ENCODE results near the gene ABCB7. TPM values are rescaled to one million over a fixed set of nuclear protein-coding genes. Genes with fewer than 3 reads are reported as not detected.

The ABCB7 gene
- polyA plus RNA-seq, 1 donor (not counting 4 experiments of a cell fraction or from before 2014, with no cell fraction given): 21.3 TPM

DNA sequence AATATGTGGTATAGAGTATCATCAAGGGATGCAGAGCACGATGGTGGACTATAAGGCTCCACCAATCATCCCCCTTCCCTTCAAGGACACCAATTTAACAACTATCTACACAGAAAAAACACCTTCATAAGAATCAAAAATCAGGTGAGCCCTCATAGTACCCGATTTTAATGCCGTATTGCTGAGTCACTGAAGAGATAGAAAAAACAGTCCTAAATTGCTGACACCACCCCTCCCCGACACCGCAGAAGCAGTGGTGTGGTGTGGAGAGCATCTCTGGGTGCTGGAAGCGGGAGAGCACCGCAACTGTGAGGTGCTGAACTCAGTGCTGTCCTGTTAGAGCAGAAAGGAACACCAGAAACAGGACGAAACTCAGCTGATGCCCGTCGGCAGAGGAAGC, 49.3 kb downstream of the ABCB7 start:
- dilution Hi-C loops (cut with MboI; ENCODE audit: extremely low pct_ligation_motif_present, low sequenced_read_pairs): no loop called here
- H3K9ac ChIP-seq (ENCODE audit: control insufficient read depth, extremely low read depth, insufficient read depth, low read length): no peak overlapping the region
- DNase-seq (ENCODE audit: low read depth, low spot score) (no peak), FAIRE-seq (no peak)
- H3K27me3 ChIP-seq (ENCODE audit: control insufficient read depth, extremely low read depth, insufficient read depth, low read length): no peaks in the 10 kb centered on the region
- H4K20me1 ChIP-seq (ENCODE audit: control insufficient read depth, extremely low read depth, insufficient read depth, low read length): peaks cover 2% of the 10 kb centered on the region
- no peak overlapping the region for H3K27ac ChIP-seq (ENCODE audit: control insufficient read depth, insufficient read depth, low read length)
- no peak overlapping the region for H3K4me3 ChIP-seq (ENCODE audit: control insufficient read depth in 2 of 3, extremely low read depth in 1 of 3, insufficient read depth in 2 of 3, low read depth in 1 of 3, low read length in 3 of 3)
- H3K9me3 ChIP-seq (ENCODE audit: control insufficient read depth, low read depth, low read length): no peaks in the 10 kb centered on the region
- no peaks in the 10 kb centered on the region for H3K4me1 ChIP-seq (ENCODE audit: control insufficient read depth, extremely low read depth, insufficient read depth, low read length)
- H3K79me2 ChIP-seq (ENCODE audit: control insufficient read depth, insufficient read depth, low read length): no peaks in the 10 kb centered on the region
- no peak for TF ChIP-seq EZH2 (IDR thresholded peaks at IDR 0.05; ENCODE audit: low read length)
- TF ChIP-seq, protein P1, sequence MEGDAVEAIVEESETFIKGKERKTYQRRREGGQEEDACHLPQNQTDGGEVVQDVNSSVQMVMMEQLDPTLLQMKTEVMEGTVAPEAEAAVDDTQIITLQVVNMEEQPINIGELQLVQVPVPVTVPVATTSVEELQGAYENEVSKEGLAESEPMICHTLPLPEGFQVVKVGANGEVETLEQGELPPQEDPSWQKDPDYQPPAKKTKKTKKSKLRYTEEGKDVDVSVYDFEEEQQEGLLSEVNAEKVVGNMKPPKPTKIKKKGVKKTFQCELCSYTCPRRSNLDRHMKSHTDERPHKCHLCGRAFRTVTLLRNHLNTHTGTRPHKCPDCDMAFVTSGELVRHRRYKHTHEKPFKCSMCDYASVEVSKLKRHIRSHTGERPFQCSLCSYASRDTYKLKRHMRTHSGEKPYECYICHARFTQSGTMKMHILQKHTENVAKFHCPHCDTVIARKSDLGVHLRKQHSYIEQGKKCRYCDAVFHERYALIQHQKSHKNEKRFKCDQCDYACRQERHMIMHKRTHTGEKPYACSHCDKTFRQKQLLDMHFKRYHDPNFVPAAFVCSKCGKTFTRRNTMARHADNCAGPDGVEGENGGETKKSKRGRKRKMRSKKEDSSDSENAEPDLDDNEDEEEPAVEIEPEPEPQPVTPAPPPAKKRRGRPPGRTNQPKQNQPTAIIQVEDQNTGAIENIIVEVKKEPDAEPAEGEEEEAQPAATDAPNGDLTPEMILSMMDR (optimal IDR thresholded peaks at IDR 0.05 in 1 of 3, IDR thresholded peaks at IDR 0.05 in 1 of 3, conservative IDR thresholded peaks at IDR 0.05 in 1 of 3; ENCODE audit: extremely low read depth in 1 of 3, insufficient read depth in 2 of 3, low read length in 3 of 3): no peak
- H3K4me2 ChIP-seq (ENCODE audit: control insufficient read depth, extremely low read depth, insufficient read depth, low read depth, low read length): no peak overlapping the region
- no peaks in the 10 kb centered on the region for H3K9me1 ChIP-seq (ENCODE audit: control insufficient read depth, extremely low read depth, insufficient read depth, low read length)
- no peak overlapping the region for H2AFZ ChIP-seq (ENCODE audit: control insufficient read depth, low read length)
- H3K36me3 ChIP-seq (ENCODE audit: control insufficient read depth in 2 of 2, extremely low read depth in 1 of 2, insufficient read depth in 2 of 2, low read length in 2 of 2): no peaks in the 10 kb centered on the region

GRCh38 chrX:75096331-75096730, 59.8 kb downstream of the ABCB7 start:
- H3K9me1 ChIP-seq (ENCODE audit: control insufficient read depth, extremely low read depth, insufficient read depth, low read length): no peaks in the 10 kb centered on the region

More at GRCh38 chrX:75096331-75096730, 59.8 kb downstream of the ABCB7 start:
- H4K20me1 ChIP-seq (ENCODE audit: control insufficient read depth, extremely low read depth, insufficient read depth, low read length): no peaks in the 10 kb centered on the region
- no peak overlapping the region for H3K9ac ChIP-seq (ENCODE audit: control insufficient read depth, extremely low read depth, insufficient read depth, low read length)
- H3K27me3 ChIP-seq (ENCODE audit: control insufficient read depth, extremely low read depth, insufficient read depth, low read length): no peaks in the 10 kb centered on the region
- DNase-seq (ENCODE audit: low read depth, low spot score) (no peak), FAIRE-seq (no peak)
- H3K4me1 ChIP-seq (ENCODE audit: control insufficient read depth, extremely low read depth, insufficient read depth, low read length): no peaks in the 10 kb centered on the region
- dilution Hi-C loops (cut with MboI; ENCODE audit: extremely low pct_ligation_motif_present, low sequenced_read_pairs): no loop called here
- no peaks in the 10 kb centered on the region for H3K9me3 ChIP-seq (ENCODE audit: control insufficient read depth, low read depth, low read length)
- no peaks in the 10 kb centered on the region for H3K36me3 ChIP-seq (ENCODE audit: control insufficient read depth in 2 of 2, extremely low read depth in 1 of 2, insufficient read depth in 2 of 2, low read length in 2 of 2)
- no peak overlapping the region for H3K4me3 ChIP-seq (ENCODE audit: control insufficient read depth in 2 of 3, extremely low read depth in 1 of 3, insufficient read depth in 2 of 3, low read depth in 1 of 3, low read length in 3 of 3)
- H2AFZ ChIP-seq (ENCODE audit: control insufficient read depth, low read length): no peak overlapping the region
- TF ChIP-seq, protein P1 (optimal IDR thresholded peaks at IDR 0.05 in 1 of 3, IDR thresholded peaks at IDR 0.05 in 1 of 3, conservative IDR thresholded peaks at IDR 0.05 in 1 of 3; ENCODE audit: extremely low read depth in 1 of 3, insufficient read depth in 2 of 3, low read length in 3 of 3): no peak
- TF ChIP-seq EZH2 (IDR thresholded peaks at IDR 0.05; ENCODE audit: low read length): no peak
- H3K79me2 ChIP-seq (ENCODE audit: control insufficient read depth, insufficient read depth, low read length): no peaks in the 10 kb centered on the region
- no peak overlapping the region for H3K27ac ChIP-seq (ENCODE audit: control insufficient read depth, insufficient read depth, low read length)
- H3K4me2 ChIP-seq (ENCODE audit: control insufficient read depth, extremely low read depth, insufficient read depth, low read depth, low read length): no peak overlapping the region

Measured in keratinocyte (primary cell).